ENCODE measurements around the gene CLDN4.

The CLDN4 gene

DNA sequence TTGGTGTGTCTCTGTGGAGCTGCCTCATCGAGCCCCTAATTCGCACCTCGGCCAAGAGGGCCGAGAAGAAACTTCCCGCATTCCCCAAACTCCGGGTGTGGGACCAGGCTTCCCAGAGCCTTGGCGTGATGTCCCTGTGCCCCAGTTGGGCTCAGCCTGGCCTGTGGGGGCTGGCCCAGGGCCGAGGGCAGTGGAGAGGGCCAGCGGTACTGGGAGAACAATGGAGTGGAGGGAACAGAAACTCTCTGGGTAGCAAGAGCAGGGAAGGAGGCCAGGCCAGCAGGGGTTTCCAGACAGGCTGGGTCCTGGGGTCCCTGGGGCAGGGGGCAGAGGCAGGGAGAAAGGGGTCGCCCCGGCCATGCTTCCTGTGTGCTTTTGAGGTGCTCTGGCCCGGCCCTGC, 46.2 kb downstream of the CLDN4 start:
- no peak for DNase-seq

- DNase-seq, result no peak
Observed at GRCh38 chr7:73879977-73880681, 49.3 kb downstream of the CLDN4 start.

DNA sequence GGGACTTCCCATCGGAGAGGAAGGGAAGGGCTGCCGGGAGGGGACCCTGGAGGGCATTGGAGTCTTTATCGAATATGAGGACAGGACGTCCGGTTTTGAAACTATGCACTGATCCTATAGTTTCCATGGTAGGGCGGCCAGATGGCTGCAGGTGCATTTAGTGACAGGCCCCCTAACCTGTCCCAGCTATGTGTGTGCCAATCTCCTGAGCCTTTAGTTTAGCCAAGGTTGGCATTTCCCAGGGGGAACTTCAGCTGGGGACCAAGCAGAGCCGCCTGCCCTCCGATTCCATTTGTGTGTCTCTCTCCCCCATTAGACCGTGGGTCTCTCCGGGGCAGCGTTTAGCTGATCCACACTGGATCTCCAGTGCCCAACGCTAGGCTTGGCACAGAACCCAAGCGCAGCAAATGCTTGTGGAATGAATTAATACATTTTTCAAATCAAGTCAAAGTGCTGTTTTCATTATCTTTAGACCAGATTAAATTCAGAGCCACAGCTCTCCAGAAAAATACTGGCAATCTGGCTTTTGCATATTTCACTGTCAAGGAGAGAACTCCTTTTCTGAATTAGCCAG, 50.0 kb downstream of the CLDN4 start:
- no peak for DNase-seq

DNA sequence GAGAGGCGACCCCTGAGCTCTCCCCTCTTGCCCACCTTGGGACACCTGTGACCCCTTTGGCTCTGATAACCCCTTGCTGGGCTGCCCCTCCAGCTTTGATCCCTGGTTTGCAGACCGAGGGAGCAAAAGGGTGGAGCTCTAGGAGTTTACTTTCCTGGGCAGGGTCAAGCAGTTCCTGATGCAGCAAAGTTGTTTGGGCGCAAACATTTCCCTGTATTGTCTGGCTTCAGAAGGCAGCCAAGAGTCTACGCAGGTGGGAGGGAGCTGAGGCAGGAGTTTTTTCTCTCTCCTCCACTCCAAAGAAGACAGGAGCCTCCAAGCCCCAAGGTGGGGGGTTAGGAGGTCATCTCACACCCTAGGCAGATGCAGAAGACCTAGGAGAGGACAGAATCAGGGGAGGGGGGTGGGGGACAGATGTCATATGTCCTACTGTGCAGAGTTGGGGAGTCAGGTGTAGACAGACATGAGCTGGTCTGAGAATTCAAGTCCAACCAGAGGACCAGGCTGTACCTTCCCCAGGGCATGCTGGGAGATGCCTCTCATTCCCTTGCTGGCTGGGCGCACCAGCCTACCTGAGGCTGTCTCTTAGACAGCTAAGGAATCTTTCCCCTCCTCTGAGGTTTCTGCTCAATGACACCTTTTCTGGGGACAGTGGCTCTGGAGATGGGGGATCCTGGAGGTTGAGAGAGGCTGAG, 50.7 kb downstream of the CLDN4 start:
- DNase-seq, result no peak

- DNase-seq, result no peak
Observed at GRCh38 chr7:73882047-73882402, 51.2 kb downstream of the CLDN4 start.

Data from stimulated activated naive CD4-positive, alpha-beta T cell (primary cell).